GM18511 (cell line): Measurements from ENCODE around the gene APPL1.
"Not testable (repeated sequence)": the region's sequence is repeated elsewhere in the genome, so short reads cannot be mapped to it uniquely, and the experiment has no call there.

Source experiments
- ATAC-seq: cut with Tn5 transposase; IDR thresholded peaks from one replicate; pipeline ENCODE4 v1.9.1; 2021; ENCODE audit warnings: mild to moderate bottlenecking, moderate library complexity; ENCODE audit not compliant: unreplicated experiment

The APPL1 gene

DNA sequence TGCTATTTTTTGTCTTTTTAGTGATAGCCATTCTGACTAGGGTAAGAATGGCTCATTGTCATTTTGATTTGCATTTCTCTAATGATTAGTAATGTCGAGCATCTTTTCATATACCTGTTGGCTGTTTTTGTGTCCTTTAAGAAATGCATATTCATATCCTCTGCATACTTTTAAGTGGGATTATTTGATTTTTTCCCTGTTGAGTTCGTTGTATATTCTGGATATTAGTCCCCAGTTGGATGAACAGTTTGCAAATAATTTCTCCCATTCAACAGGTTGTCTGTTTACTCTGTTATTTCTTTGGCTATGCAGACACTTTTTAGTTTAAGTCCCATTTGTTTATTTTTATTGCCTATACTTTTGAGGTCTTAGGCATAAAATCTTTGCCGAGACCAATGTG is 34.4 kb downstream of the APPL1 start:
- ATAC-seq = no peak

DNA sequence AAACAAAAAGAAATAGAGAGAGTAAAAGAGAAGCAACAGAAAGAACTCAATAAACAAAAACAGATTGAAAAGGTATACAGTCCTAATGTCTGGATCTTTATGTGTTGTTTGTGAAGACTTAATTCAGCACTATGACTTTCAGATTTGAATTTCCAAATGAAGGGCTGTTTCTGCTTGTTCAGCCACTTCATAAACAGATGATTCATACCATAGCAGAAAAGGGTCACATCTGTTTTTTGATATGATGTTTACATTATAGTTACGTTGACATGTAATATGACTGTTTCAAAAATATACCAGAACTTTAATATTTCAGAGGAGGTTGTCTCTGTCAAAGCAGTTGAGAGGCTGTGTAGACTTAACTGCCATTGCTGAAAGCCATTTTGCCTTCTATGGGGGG is 40.9 kb downstream of the APPL1 start:
- ATAC-seq = no peak

DNA sequence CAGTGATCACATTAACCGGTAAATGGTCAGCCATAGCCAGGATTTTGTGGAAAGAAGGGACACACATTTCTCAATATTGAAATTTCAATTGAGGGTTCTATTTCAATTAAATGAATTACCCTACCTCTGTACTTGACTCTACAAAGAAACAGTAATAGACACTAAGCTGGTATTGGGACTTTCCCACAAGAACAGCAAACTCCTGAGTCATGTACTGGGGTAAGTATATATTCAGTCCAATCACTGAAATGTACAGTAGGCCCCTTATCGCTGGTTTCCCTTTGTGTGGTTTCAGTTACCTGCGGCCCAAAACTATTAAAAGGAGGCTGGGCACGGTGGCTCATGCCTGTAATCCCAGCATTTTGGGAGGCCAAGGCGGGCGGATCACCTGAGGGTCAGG is 47.3 kb downstream of the APPL1 start:
- ATAC-seq = no peak

DNA sequence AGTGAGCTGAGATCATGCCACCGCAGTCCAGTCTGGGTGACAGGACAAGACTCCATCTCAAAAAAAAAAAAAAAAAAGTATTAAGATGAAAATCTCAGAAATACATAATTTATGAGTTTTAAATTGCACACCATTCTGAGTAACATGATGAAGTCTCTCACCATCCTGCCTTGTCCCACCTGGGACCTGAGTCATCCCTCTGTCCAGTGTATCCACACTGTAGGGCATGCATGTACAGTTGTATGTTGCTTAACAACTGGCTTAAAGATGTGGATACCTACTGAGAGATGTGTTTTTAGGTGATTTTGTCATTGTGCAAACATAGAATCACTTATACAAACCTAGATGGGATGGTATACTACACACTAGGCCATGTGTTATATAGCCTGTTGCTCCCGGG is 47.9 kb downstream of the APPL1 start:
- ATAC-seq = no peak

DNA sequence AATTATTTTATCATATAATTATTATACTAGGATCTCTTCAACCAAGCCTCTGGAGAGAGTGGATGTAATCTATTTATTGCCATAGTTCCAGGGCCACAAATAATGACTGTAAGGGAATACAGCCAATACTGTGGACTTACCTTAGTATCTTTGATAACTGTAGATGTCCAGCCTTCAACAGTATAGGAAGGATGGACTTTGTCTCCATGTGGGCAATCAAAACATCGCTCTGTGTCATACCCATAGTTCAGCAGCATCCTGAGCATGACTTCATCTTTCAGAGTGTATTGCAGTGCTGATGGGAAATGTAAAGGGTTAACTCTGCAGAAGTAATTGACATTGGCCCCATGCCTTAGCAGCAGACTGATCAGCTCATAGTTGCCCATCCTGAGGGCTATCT is 50.7 kb downstream of the APPL1 start:
- ATAC-seq = no peak

DNA sequence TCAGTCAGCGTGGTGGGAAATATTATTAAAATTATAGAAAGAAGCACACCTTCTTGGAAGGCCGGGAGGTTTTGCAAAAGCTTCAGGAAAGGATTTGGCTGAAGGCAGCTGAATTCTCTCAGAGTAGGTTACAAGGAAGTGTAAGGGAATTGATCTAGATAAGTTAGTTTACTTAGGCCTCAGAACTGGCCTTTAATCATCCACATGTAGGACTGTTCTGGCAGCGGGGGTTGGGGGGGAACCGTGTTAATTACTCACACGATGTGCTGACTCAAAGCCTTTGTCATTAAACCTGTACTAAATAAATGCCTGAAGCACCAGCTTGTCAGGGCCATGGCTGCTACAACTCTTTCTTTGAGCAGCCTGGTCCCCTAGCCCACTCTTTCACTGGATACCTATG is 52.2 kb downstream of the APPL1 start:
- no peak for ATAC-seq

DNA sequence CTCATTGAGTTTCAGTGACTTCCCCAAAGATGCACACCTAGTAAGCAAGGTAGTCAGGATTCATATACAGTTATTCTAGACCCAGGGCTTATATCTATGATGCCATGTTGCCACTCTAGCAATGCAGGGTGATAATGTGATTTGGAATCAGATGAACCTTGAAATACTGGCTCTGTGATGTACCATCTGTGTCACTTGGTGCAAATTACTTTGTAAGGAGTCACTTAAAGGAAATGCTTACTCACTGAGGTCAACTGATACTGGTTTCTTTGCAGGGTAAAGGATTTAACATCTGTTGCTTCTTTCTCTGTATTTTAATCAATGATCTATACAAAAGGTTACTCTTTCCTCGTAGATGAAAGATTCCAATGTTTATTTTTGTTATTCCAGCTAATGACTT is 54.2 kb downstream of the APPL1 start:
- no peak for ATAC-seq

DNA sequence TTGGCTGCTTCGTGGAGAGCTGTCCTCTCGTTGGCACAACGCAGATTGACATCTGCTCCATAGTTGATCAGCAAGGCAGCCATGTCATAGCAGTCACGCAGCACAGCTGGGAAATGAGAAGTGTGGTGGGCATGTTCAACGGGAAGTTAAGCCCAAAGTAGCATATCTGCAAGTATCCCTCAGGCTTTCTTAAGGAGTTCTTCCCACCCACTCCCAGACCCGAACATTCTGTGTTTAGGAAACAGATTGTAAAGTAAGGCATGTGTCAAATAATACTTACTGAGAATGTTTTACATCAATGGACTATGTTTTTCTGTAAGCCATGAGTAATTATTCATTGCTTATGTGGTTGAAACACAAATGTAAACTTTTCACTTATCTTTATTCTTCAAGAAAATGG is 55.8 kb downstream of the APPL1 start:
- no peak for ATAC-seq

DNA sequence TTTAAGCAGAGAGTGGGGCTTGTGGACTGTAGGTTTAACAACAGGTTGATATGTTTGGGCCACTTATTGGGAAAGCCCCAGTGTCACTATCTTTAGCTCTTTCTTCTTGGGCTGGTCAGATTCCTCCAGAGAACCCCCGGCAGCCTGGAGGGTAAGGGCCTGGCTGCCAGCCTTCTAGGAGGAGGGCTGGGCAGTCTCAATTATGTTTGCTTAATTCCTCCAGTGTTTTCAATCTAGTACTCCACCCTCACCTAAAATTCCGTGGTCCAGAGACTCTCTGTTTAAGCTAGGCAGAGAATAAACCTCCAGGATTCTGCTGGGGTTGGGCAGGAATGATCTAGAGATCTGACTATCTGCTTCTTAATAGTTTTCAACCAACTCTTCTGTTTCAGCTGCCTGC is 59.7 kb downstream of the APPL1 start:
- ATAC-seq = no peak

DNA sequence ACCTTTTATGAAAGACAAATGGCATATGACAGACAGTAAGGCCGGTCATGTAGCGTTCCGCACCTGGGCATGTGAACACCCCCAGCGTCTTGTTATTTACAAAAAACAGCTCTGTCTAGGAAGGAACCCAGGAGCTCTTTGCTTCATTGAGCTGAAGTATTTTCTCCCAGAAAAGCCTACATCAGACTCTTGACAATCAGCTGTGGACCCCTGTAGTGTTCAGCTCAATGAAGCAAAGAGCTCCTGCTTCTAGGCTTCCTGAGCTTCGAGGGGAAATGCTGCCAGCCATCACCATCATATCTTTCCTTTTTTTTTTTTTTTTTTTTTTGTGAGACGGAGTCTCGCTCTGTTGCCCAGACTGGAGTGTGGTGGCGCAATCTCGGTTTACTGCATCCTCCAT is 60.9 kb downstream of the APPL1 start:
- ATAC-seq = no peak

DNA sequence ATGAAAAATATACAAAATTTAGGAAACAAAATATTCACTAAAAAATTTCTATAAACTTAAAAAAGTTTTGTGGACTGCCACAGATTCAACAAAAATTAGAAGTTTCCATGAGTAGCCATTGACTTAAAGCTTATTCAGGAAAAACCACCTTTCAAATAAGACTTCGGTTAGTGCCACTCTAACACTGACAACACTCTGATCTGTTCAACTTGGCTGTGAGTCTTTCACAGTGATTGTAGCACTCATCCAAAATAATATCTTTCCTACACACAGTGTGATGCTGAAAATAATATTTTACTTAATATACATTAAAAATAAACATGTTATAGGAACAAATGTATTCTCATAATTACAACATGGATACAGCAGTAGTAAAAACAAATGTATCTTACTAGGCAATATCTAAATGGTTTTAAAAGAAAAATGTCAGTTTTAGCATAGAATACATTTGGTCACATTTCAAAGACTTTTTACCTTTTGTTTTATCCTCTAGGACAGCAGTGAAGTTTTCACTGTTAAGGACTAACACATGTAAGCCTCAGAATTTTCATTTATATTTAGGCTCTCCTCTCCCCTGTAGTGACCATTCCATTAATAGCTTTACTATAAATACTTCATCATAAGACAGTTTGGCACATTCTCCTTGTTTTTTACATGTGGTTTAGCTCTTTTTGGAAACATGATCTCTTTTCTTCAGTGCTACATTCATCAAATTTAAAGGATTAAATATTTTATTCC is 64.8 kb downstream of the APPL1 start, which contains the start of gene ASB14:
ASB14 (minus strand) TSS at position 527 of the 738 bp plus-strand sequence. CDS start 652 bp downstream, outside the sequence.
- no peak for ATAC-seq

DNA sequence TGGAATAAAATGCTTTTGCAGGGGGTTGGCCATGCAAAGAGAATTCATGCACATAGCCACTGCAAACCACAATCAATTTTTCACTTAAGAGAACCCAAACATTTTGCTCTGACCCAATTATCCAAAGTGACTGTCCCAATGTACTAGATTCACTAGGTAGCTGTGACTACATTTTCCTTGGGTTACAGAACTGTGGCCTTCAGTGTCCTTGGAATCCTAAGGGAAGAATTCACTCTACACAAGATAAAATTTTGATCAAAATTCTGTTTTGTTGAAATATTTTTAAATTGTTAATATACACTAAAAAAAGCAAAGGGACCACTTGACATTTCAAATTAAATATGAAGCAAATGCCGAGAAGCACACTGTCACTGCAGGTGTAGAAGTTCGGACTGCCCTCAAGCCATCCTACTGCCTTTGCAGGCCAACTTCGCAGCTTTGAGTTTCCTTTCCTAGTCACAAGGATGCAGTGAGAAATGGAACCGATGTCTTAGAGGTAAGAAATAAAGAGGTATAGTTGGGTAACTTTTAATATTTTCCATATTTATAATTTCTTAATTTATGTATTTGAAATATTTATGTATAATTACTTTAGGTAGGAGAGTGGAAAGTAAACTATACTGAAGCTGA is 65.5 kb downstream of the APPL1 start:
- ATAC-seq = no peak

DNA sequence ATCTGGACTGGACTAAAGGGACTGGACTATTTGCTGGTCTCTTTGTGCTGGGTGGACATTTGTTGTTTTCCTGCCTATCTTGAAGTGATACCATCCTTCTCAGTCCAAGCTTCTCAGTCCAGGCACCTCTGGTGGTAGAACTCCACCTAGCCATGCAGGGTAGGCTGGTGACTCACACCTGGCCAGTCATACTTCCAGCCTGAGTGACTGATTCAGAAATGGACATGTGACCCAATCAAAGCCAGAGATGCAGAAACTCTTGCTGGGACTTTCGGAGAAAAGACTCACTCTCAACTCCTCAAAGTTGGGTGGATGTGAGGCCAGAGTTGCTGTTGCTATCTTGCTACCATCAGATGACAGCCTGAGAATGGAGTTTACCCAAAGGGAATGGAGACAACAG is 70.5 kb downstream of the APPL1 start:
- ATAC-seq = no peak

DNA sequence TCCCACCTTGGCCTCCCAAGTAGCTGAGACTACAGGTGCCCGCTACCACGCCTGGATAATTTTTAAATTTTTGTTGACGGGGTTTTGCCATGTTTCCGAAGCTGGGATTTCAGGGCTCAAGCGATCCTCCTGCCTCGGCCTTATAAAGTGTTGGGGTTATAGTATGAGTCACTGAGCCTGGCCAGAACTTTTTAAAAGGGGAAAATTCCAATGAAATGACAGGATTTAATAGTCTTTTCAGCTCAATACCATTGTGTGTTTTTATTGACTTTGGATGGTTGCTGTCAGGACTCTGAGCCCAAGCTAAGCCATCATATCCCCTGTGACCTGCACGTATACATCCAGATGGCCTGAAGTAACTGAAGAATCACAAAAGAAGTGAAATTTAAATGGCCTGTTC is 76.0 kb downstream of the APPL1 start:
- not testable (repeated sequence) for ATAC-seq

DNA sequence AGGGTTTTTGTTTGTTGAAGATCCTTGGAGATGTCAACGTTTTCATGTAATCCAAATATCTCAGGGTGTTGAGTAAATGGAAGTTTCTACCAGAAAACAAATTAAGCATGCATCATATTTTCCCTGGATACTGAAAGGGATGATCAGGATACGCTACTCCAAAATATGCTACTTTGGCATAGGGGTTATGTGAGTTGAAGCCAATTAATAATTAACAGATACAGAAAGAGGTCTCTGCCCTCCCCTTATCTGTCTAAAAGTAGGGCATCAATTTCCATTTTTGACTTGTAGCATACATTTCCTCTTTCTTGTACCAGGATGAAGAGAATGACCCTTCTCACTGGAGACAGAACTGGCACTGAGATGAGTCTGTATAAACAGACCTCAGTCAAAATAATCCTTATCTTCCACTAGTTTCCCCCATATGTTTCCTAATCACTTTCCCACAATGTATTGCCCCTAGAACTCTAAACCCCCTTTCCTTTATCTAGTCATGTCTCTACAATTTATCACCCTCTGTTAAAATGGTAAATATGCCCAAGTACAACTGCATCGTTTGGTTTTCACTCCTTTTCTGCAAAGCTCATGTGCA is 82.3 kb downstream of the APPL1 start:
- no peak for ATAC-seq

DNA sequence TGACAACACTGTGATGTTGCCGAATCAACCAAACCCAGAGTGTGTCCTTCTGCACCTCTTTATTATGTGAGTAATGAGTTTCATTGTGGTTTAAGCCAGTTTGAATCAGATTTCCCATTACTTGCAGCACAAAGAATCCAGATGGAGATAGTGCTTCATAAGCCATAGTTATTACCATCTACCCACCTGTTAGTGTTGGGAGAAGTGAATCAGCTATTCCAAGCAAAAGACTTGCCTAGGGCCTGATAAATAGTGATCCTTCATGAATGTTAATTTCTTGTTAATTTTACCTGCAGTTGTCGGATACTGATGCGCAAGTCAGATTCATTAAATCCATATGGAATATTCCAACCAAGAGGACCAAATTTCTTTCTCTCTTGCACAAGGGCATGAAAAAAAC is 86.7 kb downstream of the APPL1 start:
- no peak for ATAC-seq
